HG03442 (cell line): Measurements from ENCODE around the gene ANKRD27.
A peak's percentile ranks its signal among the peaks of the same experiment; 100 is the strongest.
"Not testable (repeated sequence)": the region's sequence is repeated elsewhere in the genome, so short reads cannot be mapped to it uniquely, and the experiment has no call there.

Experiments used
- ATAC-seq: cut with Tn5 transposase; IDR thresholded peaks from one replicate; pipeline ENCODE4 v1.9.1; 2021; ENCODE audit warnings: mild to moderate bottlenecking, moderate library complexity; ENCODE audit not compliant: unreplicated experiment

The ANKRD27 gene

DNA sequence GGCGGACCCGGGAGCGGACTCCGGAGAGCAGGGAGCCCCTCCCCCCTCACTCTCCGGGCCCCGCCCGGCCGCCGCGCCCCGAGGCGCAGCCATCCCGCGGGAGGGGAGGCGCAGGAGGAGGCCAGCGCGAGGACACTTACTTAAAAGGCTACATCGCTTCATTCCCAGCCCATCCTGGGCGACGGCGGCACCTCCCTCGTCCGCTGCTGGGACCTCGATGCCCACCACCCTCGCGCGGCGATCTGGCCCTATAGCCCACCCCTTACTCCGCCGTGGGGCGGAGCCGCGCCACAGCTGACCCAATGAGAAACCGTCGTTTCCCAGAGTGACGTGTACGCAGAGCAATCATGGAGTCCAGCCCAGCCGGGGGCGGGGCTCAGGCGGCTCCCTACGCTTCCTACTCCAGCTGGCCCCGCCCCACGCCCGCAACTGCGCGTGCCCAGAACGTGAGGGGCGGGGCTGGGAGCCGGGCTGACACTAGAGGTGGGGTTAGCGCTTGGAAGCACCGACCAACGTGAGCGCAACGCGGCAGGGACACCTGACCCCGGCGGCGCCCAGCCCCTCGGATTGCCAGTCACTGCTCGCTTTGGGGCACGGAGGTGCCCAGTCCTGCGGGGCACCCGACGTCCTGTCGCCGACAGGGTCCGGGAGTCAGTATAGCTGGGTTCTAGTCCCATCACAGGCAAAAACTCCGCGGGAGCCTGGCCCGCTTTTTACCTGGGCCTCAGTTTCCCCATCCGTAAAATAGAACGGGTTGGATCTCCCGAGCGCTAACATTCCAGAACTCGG, at the start of gene ANKRD27:
TSS of gene ANKRD27 (minus strand) at position 250 of the 789 bp plus-strand sequence. CDS start 16,165 bp downstream, outside the sequence.
- peak; percentile 94 for ATAC-seq

DNA sequence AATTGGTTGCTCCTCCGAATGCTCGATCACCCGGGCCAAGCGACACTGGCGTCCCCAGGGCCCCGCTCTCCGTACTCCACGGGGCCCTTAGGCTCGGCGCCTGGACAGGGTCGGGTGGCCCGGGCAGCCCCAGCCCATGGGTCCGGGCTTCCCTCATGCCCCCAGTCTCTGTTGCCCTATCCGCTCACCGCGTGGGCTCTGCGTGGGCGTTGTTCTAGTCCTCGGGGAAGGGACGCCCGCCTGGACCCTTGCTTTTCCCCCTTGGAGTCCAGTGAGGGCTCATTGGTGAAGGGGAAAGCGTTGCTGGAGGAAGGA, 45.9 kb upstream of the ANKRD27 start:
- no peak for ATAC-seq

GRCh38 chr19:32720216-32720935, 45.4 kb upstream of the ANKRD27 start:
- ATAC-seq: no peak

GRCh38 chr19:32719611-32720059, 44.7 kb upstream of the ANKRD27 start, which contains the start of gene TDRD12:
TSS of gene TDRD12 (plus strand) at chr19:32719767. CDS start at chr19:32720073, 306 bp downstream.
- ATAC-seq: no peak

DNA sequence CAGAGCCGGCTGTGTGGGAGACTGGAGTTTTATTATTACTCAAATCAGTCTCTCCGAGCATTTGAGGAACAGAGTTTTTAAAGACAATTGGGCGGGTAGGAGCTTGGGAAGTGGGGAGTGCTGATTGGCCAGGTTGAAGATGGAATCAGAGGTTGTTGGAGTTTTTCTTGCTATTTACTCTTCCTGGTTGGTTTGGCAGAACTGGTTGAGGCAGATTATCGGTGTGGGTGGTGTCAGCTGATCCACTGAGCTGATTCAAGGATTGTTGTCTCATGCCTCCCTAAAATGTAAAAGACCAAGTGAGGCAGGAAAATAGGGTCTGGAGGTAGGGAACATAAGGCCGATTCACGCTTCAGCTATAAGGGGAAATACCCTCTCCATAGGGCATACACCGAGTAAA, 43.3 kb upstream of the ANKRD27 start:
- no peak for ATAC-seq

- ATAC-seq: no peak
These were observed 42.5 kb upstream of the ANKRD27 start for GRCh38 chr19:32717496-32717895.

DNA sequence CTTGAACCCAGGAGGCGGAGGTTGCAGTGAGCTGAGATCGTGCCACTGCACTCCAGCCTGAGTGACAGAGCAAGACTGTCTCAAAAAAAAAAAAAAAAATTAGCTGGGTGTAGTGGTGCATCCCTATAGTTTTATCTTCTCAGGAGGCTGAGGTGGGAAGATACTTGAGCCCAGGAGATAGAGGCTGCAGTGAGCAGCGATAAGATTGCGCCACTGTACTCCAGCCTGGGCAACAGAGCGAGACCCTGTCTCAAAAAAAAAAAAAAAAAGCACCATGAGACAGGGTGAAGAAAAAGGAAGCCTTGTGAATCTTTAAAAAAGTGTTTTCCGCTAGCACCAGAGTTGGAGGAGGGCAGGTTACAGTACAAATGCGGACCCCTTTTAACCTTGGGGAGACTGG, 41.2 kb upstream of the ANKRD27 start:
- ATAC-seq: not testable (repeated sequence)

DNA sequence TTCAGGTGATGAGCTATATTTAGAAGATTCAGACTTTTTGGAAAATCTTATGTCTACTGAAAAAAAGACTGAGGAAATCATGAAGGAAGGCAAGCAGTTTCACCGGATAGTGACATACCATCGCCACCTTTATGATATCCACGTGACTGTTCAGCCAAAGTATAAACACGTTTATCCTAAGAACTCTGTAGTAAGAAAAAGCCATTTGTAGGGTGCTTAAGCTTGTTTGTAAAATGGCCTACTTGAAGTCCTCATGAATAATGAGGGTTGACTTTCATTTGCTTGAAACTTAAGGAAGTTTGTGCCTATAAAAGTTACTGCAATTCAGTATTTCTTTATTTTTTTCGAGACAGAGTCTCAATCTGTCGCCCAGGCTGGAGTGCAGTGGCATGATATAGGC, 36.8 kb upstream of the ANKRD27 start:
- no peak for ATAC-seq

DNA sequence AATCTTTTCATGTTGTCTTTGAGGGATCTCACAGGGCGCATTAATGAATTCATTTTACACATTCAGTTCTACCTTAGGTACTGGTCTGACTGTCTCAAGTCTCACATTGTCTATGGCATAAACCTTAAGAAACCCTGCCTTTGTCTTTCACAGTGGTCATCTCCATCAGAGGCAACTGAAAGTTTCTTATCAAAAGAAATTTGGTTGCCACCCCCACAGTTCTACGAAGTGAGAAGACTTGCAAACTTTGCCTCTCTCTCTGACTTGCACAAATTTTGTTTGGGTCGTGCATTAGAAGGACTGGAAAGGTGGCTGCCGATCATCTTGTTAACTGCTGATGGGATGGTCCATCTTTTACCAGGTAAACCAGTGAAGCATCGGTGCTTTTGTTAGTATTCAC, 34.1 kb upstream of the ANKRD27 start:
- no peak for ATAC-seq

GRCh38 chr19:32708457-32708856, 33.5 kb upstream of the ANKRD27 start:
- ATAC-seq: no peak

GRCh38 chr19:32704006-32704405, 29.0 kb upstream of the ANKRD27 start:
- not testable (repeated sequence) for ATAC-seq

GRCh38 chr19:32702010-32702409, 27.0 kb upstream of the ANKRD27 start:
- ATAC-seq: no peak

- not testable (repeated sequence) for ATAC-seq
These were observed 25.1 kb upstream of the ANKRD27 start for GRCh38 chr19:32700129-32700528.

DNA sequence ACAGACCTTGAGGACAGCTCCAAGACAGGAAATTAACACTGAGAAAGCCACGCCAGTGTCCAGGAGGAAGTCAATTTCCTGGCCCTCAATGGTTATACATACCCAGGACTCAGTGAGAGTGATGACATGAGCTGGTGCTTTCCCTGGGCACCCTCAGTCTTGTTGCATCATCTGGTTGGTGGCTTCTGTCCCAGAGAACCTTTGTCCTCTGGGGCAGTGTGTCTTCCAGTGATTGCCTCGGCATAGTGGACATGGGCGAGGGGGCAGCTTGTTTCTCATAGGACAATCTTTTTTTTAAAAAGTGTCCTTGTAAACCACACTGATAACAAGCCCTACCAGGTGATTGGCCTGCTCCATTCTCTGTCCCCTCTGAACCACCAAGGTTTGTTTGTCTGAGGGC, 21.8 kb upstream of the ANKRD27 start:
- not testable (repeated sequence) for ATAC-seq

DNA sequence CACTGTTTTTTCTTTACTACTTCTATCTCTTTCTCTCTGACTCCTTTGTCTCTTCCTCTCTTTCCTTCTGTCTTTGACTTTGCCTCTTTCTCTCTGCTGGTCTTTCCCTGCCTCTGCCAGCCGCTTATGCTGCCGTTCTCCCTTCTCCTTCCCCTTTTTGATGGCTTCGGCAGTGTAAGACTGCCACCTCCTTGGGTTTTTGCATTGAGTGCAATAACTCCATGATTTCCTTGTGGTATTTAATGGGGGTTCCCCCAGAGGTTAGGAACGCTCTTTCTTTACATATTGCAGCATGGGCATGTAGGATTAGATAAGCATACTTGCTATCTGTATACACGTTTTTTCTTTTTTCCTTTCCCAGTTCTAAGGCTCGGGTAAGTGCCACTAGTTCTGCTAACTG, 20.5 kb upstream of the ANKRD27 start:
- ATAC-seq: not testable (repeated sequence)

DNA sequence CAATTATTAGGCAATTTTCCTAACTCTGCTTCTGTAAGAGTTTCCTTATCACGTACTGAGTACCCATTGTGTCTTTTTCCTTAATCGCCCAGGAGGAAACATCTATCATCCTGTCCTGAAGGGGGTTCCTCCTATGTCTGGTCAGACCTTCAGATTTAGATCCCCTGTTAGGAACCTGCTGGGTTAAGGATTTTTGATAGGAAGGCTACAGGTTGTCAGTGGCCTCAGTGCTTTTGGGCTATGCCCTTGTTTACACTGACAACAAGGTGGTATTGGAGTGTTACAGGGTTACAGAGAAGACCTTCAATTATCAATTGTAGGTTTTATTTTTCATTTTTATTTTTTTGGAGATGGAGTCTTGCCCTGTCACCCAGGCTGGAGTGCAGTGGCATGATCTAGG, 19.9 kb upstream of the ANKRD27 start:
- ATAC-seq: not testable (repeated sequence)

GRCh38 chr19:32694316-32694715, 19.3 kb upstream of the ANKRD27 start:
- ATAC-seq: not testable (repeated sequence)

GRCh38 chr19:32693151-32694108, 18.4 kb upstream of the ANKRD27 start:
- ATAC-seq: not testable (repeated sequence)

GRCh38 chr19:32692727-32693061, 17.7 kb upstream of the ANKRD27 start:
- ATAC-seq: no peak

DNA sequence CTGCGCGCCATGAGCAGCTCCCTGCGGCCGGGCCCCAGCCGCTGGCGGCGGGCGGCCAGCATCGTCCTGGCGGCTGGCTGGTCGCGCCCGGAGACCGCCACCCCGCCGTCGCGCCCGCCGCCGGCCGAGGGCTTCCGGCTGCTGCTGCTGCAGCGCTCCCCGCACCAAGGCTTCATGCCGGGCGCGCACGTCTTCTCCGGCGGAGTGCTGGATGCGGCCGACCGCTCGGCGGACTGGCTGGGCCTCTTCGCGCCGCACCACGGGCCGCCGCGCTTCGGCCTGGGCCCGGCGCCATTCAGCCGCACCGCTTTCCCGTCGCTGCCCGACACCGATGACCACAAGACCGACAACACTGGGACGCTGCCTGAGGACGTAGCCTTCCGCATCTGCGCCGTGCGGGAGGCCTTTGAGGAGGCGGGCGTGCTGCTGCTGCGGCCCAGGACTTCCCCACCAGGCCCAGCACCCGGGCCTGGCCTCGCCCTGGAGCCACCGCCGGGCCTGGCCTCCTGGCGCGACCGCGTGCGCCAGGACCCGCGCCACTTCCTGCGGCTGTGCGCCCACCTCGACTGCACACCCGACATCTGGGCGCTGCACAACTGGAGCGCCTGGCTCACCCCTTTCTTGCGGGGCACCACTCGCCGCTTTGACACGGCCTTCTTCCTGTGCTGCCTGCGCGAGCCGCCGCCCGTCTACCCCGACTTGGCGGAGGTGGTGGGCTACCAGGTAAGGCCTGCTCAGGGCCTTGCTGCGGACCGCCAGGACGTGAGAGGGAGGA, 17.2 kb upstream of the ANKRD27 start:
- peak; percentile 47 for ATAC-seq
